ENCODE data around the gene ARID3C.
"Not testable (repeated sequence)": the region's sequence is repeated elsewhere in the genome, so short reads cannot be mapped to it uniquely, and the experiment has no call there.

ARID3C gene

GRCh38 chr9:34651876-34652601 is 23.2 kb upstream of the ARID3C start, which contains the start of gene IL11RA:
Gene IL11RA (plus strand): TSS chr9:34652185. CDS start chr9:34655218, 3,033 bp downstream.
- DNase-seq = no peak

GRCh38 chr9:34651321-34651720 is 22.5 kb upstream of the ARID3C start:
- no peak for DNase-seq

GRCh38 chr9:34650816-34651215 is 21.9 kb upstream of the ARID3C start:
- no peak for DNase-seq

GRCh38 chr9:34648673-34649072 is 19.8 kb upstream of the ARID3C start:
- DNase-seq = no peak

- DNase-seq = no peak
These were observed 18.8 kb upstream of the ARID3C start for GRCh38 chr9:34647651-34648050.

GRCh38 chr9:34647084-34647403 is 18.2 kb upstream of the ARID3C start:
- no peak for DNase-seq

- DNase-seq = peak; percentile 81
These were observed 17.6 kb upstream of the ARID3C start, which contains the start of gene GALT for GRCh38 chr9:34646211-34647083. Gene GALT (plus strand): TSS chr9:34646675. CDS start chr9:34646705, 30 bp downstream.

GRCh38 chr9:34644766-34645314 is 16.0 kb upstream of the ARID3C start:
- DNase-seq = no peak

- DNase-seq = no peak
These were observed 13.8 kb upstream of the ARID3C start for GRCh38 chr9:34642679-34643078.

- not testable (repeated sequence) for DNase-seq
These were observed 10.5 kb upstream of the ARID3C start for GRCh38 chr9:34639322-34639721.

GRCh38 chr9:34638138-34638445 is 9.2 kb upstream of the ARID3C start:
- DNase-seq = no peak

GRCh38 chr9:34637356-34638137 is 8.7 kb upstream of the ARID3C start, which contains the start of gene SIGMAR1:
Gene SIGMAR1 (minus strand): TSS chr9:34637787. CDS start chr9:34637697, 90 bp downstream.
- peak; percentile 87 for DNase-seq

- DNase-seq = no peak
These were observed 8.0 kb upstream of the ARID3C start for GRCh38 chr9:34636791-34637355.

- no peak for DNase-seq
These were observed 6.7 kb upstream of the ARID3C start for GRCh38 chr9:34635556-34635955.

GRCh38 chr9:34634551-34635248 is 5.8 kb upstream of the ARID3C start:
- no peak for DNase-seq

- DNase-seq = peak; percentile 5
These were observed 5.1 kb upstream of the ARID3C start for GRCh38 chr9:34633851-34634550.

GRCh38 chr9:34633166-34633565 is 4.3 kb upstream of the ARID3C start:
- no peak for DNase-seq

- DNase-seq = no peak
These were observed 1.7 kb upstream of the ARID3C start for GRCh38 chr9:34630402-34631154.

GRCh38 chr9:34629491-34629808 is 584 bp upstream of the ARID3C start:
- no peak for DNase-seq
